B cell (primary cell): ENCODE results near the gene RNFT2. TPM values are rescaled to one million over a fixed set of nuclear protein-coding genes. Genes with fewer than 3 reads are reported as not detected.

Source experiments
- ATAC-seq: fragments of 200-7000 bp; cut with Tn5 transposase; one replicate; pipeline ENCODE4 v1.10.0; 2021; ENCODE audit warnings: low read depth, mild to moderate bottlenecking, moderate number of reproducible peaks, moderate library complexity
- CTCF ChIA-PET: fragments of 350-600 bp; sonication (Branson Sonifier 250); formaldehyde crosslinking; loops from one replicate; lab custom pipeline; 2021; ENCODE audit warnings: antibody characterized with exemption, inconsistent platforms; lab: Charles Lee
- POLR2A ChIA-PET: fragments of 350-600 bp; sonication (Branson Sonifier 250); formaldehyde crosslinking; loops from one replicate; lab custom pipeline; 2021; ENCODE audit warnings: antibody characterized with exemption; lab: Charles Lee
- DNase-seq: peaks from one replicate; pipeline ENCODE4 v3.0.0; 2013
- H2AFZ ChIP-seq: 2 replicates; pipeline ENCODE4 v1.6.1; 2012; ENCODE audit warnings: mild to moderate bottlenecking, low read depth, low read length; ENCODE audit not compliant: insufficient read depth, poor library complexity, severe bottlenecking
- H3K27ac ChIP-seq, 2 donors: 1 replicate in 1 of 2; 2 replicates in 1 of 2; pipeline ENCODE4 v1.5.1; 2012 to 2013; ENCODE audit warnings: low read length in 2 of 2, mild to moderate bottlenecking in 2 of 2, moderate library complexity in 1 of 2
- H3K27me3 ChIP-seq, 4 experiments: fragments of 200-600 bp in 1 of 4; sonication (generic) in 1 of 4; replicated peaks in 1 of 4; 1 replicate in 2 of 4; 2 replicates in 2 of 4; pipeline versions ENCODE4 v1.6.1 to v1.7.0; 2013 to 2016; ENCODE audit warnings: low read length in 3 of 4, mild to moderate bottlenecking in 2 of 4, mixed read lengths in 1 of 4, moderate library complexity in 1 of 4; ENCODE audit not compliant: insufficient read depth in 4 of 4, control insufficient read depth in 3 of 4; ENCODE audit errors: control extremely low read depth in 1 of 4
- H3K36me3 ChIP-seq, 2 experiments: replicated peaks in 1 of 2; 1 replicate in 1 of 2; 2 replicates in 1 of 2; pipeline versions ENCODE4 v1.6.1 to v1.7.1; 2013; ENCODE audit warnings: low read length in 1 of 2; ENCODE audit not compliant: insufficient read depth in 2 of 2, control insufficient read depth in 1 of 2; ENCODE audit errors: control extremely low read depth in 1 of 2, extremely low read depth in 1 of 2
- H3K4me1 ChIP-seq, 2 donors: fragments of 200-600 bp in 1 of 2; sonication (generic) in 1 of 2; 1 replicate in 1 of 2; 2 replicates in 1 of 2; pipeline versions ENCODE4 v1.5.1 to v1.6.1; 2013 to 2017; ENCODE audit warnings: low read length in 2 of 2; ENCODE audit not compliant: control insufficient read depth in 2 of 2, insufficient read depth in 2 of 2
- H3K4me2 ChIP-seq: replicated peaks from 2 replicates; pipeline ENCODE3; 2012; ENCODE audit warnings: mild to moderate bottlenecking, low read depth, low read length; ENCODE audit not compliant: poor library complexity, severe bottlenecking
- H3K4me3 ChIP-seq, 5 experiments: fragments of 200-600 bp in 1 of 5; sonication (generic) in 1 of 5; 1 replicate in 3 of 5; 2 replicates in 2 of 5; pipeline versions ENCODE4 v1.5.1 to v1.7.0; 2011 to 2016; ENCODE audit warnings: low read length in 4 of 5, mild to moderate bottlenecking in 4 of 5, low read depth in 2 of 5, control low read depth in 1 of 5, moderate library complexity in 1 of 5; ENCODE audit not compliant: insufficient read depth in 1 of 5; ENCODE audit errors: control extremely low read depth in 1 of 5, extremely low read depth in 1 of 5
- H3K79me2 ChIP-seq: fragments of 200-600 bp; sonication (generic); one replicate; pipeline ENCODE4 v1.6.0; 2016; ENCODE audit warnings: low read length; ENCODE audit not compliant: control insufficient read depth, insufficient read depth
- H3K9ac ChIP-seq: fragments of 200-600 bp; sonication (generic); 2 replicates; pipeline ENCODE4 v1.6.1; 2017; ENCODE audit warnings: mild to moderate bottlenecking, low read length, moderate library complexity
- H3K9me3 ChIP-seq, 3 donors: one replicate each; pipeline versions ENCODE4 v1.6.1 to v1.7.1; 2013; ENCODE audit warnings: low read length in 2 of 3; ENCODE audit not compliant: control insufficient read depth in 2 of 3, insufficient read depth in 1 of 3; ENCODE audit errors: control extremely low read depth in 1 of 3
- H4K20me1 ChIP-seq: 2 replicates; pipeline ENCODE4 v1.6.0; 2012; ENCODE audit warnings: mild to moderate bottlenecking, low read length; ENCODE audit not compliant: insufficient read depth, control insufficient read depth, poor library complexity, severe bottlenecking
- H3K27ac Mint-ChIP-seq: one replicate; pipeline ENCODE4 v1.8.0; 2021; ENCODE audit warnings: mixed read lengths
- H3K27me3 Mint-ChIP-seq: one replicate; pipeline ENCODE4 v1.8.0; 2021; ENCODE audit warnings: mixed read lengths
- H3K4me1 Mint-ChIP-seq: one replicate; pipeline ENCODE4 v1.8.0; 2021; ENCODE audit warnings: mixed read lengths
- H3K4me3 Mint-ChIP-seq: one replicate; pipeline ENCODE4 v1.8.0; 2021; ENCODE audit warnings: mixed read lengths
- H3K9me3 Mint-ChIP-seq: one replicate; pipeline ENCODE4 v1.8.0; 2022; ENCODE audit warnings: mixed read lengths; ENCODE audit not compliant: insufficient read depth
- EZH2 ChIP-seq: IDR thresholded peaks from 2 replicates; pipeline ENCODE4 v1.6.1; 2012; ENCODE audit warnings: borderline replicate concordance, low read depth, mild to moderate bottlenecking, moderate library complexity, low read length; ENCODE audit not compliant: insufficient read depth, poor library complexity, severe bottlenecking
- WGBS: methylation state at CpG from one replicate; pipeline ENCODE4 v1.1.5; 2013; ENCODE audit warnings: missing lambda C conversion rate; ENCODE audit not compliant: insufficient coverage; 5-methylcytosine and 5-hydroxymethylcytosine counted together
- intact Hi-C: fragments of 100-400 bp; cut with micrococcal nuclease; formaldehyde crosslinking; loops from one replicate; pipeline ENCODE4 v1.10.0; 2022
- polyA plus RNA-seq: library from polyadenylated mRNA; depleted of rRNA; stranded (reverse); fragments of >200 nt; gene quantifications from 2 replicates; pipeline ENCODE4 v1.2.3, GENCODE V29; 2012
- total RNA-seq, 2 donors: library from RNA; stranded (reverse); fragments of 120-200 nt in 1 of 2; gene quantifications; 1 replicate in 1 of 2; 2 replicates in 1 of 2; pipeline versions ENCODE4 v1.2.3 to v1.2.4, GENCODE V29; 2013 to 2022
- TF ChIP-seq, protein P1 (sequence below): fragments of 200-600 bp; IDR thresholded peaks from one replicate; pipeline ENCODE4 v1.8.0; 2022; ENCODE audit warnings: antibody characterized with exemption, mild to moderate bottlenecking

RNFT2 gene
- total and polyA plus RNA-seq, 2 donors (not counting 1 experiment from before 2014, with no cell fraction given) = 5.2 to 18.2 TPM

DNA sequence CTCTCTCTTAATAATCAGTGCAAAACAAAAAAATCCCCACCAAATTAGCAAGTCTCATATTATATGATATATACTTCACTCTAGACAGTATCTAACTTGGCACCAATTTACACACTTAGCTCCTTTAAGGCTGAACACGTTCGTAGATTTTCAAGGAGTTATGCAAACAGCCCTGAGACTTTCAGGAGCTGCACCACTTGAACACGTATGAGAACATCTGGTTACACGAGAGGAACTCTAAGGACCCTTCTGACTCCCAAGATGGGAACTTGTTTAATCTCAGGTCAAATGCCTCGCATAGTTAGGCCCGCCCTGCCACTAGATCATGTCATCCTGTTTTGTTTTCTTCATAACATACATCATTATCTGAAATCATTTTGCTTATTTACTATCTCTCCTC is 10.2 kb upstream of the RNFT2 start:
- WGBS = 67% methylated on average over 5 of the region's 6 CpGs
- ATAC-seq (no peak), DNase-seq (no peak)
- Histone ChIP-seq H3K27ac (no peak overlapping the region), H4K20me1 (peaks cover 57% of the 10 kb centered on the region), H3K4me3 (no peak overlapping the region), H3K36me3 (peaks cover 7 to 23% of the 10 kb centered on the region in 2 experiments), H3K79me2 (peaks cover 79% of the 10 kb centered on the region), H3K9me3 (no peaks in the 10 kb centered on the region), H3K9ac (no peak overlapping the region), H3K4me2 (no peak overlapping the region), H3K4me1 (no peaks in the 10 kb centered on the region), H2AFZ (no peak overlapping the region), H3K27me3 (no peaks in the 10 kb centered on the region)
- intact Hi-C loops = no loop called here
- Mint-ChIP-seq H3K9me3 (no peaks in the 10 kb centered on the region), H3K4me1 (peaks cover 30% of the 10 kb centered on the region), H3K27ac (no peak overlapping the region), H3K4me3 (no peak overlapping the region), H3K27me3 (no peaks in the 10 kb centered on the region)
- ChIA-PET POLR2A (no interaction called here), CTCF (interaction anchor here (1.4 to 1.6 kb wide), 2 partner anchors 19 to 24 kb away, joined by 4 to 6 read pairs; no protein-coding TSS in a partner anchor)
- no peak for TF ChIP-seq EZH2
- TF ChIP-seq, protein P1, sequence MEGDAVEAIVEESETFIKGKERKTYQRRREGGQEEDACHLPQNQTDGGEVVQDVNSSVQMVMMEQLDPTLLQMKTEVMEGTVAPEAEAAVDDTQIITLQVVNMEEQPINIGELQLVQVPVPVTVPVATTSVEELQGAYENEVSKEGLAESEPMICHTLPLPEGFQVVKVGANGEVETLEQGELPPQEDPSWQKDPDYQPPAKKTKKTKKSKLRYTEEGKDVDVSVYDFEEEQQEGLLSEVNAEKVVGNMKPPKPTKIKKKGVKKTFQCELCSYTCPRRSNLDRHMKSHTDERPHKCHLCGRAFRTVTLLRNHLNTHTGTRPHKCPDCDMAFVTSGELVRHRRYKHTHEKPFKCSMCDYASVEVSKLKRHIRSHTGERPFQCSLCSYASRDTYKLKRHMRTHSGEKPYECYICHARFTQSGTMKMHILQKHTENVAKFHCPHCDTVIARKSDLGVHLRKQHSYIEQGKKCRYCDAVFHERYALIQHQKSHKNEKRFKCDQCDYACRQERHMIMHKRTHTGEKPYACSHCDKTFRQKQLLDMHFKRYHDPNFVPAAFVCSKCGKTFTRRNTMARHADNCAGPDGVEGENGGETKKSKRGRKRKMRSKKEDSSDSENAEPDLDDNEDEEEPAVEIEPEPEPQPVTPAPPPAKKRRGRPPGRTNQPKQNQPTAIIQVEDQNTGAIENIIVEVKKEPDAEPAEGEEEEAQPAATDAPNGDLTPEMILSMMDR = no peak

DNA sequence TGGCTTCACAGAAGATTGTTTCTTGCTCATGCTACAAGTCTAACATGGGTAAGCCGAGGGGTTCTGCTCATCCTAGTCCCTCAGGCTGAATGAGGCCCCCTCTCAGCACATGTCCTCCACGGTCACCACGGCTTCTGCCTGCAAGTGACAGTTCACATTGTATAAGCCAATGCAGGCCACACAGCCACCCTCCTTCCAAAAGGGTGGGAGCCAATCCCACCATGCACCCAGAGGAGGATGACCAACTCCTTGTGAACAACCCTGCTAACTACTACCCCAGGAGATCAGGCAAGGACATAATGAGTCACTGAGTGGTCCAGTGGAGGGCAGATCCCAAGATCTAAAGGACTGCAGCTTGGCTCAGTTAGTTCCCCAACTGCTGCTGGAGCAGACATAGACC is 6.3 kb upstream of the RNFT2 start:
- POLR2A ChIA-PET = no interaction called here
- no peak overlapping the region for H2AFZ ChIP-seq
- CTCF ChIA-PET = interaction anchor here (2.2 kb wide), 1 partner anchor 151 kb away, joined by 7 read pairs; no protein-coding TSS in a partner anchor
- no peak overlapping the region for H3K9ac ChIP-seq
- ATAC-seq (no peak), DNase-seq (no peak)
- no peak overlapping the region for H3K4me2 ChIP-seq
- H3K4me1 Mint-ChIP-seq = peaks cover 38% of the 10 kb centered on the region
- H3K4me1 ChIP-seq = peaks cover 8% of the 10 kb centered on the region in 2 donors
- H3K79me2 ChIP-seq = peaks cover 93% of the 10 kb centered on the region
- no peak for TF ChIP-seq EZH2
- TF ChIP-seq, protein P1 = no peak
- H3K27me3 ChIP-seq = no peaks in the 10 kb centered on the region
- no peak overlapping the region for H3K4me3 Mint-ChIP-seq
- 100% methylated on average over 3 of the region's 3 CpGs for WGBS
- H3K9me3 Mint-ChIP-seq = no peaks in the 10 kb centered on the region
- H3K4me3 ChIP-seq = no peak overlapping the region
- peaks cover 61% of the 10 kb centered on the region for H4K20me1 ChIP-seq
- no peaks in the 10 kb centered on the region for H3K27me3 Mint-ChIP-seq
- no peaks in the 10 kb centered on the region for H3K9me3 ChIP-seq
- no peak overlapping the region for H3K27ac ChIP-seq
- no peak overlapping the region for H3K27ac Mint-ChIP-seq
- peaks cover 12 to 34% of the 10 kb centered on the region in 2 experiments for H3K36me3 ChIP-seq
- intact Hi-C loops = no loop called here
